Prostate gland (tissue), 2 donors: ENCODE results near the gene FOXJ3. TPM values are rescaled to one million over a fixed set of nuclear protein-coding genes. Genes with fewer than 3 reads are reported as not detected.

Experiments
- DNase-seq: peaks from one replicate; pipeline ENCODE4 v3.0.0-alpha.2; 2019; ENCODE audit warnings: low spot score
- H3K27ac ChIP-seq, 2 donors: fragments of 200-600 bp; sonication (generic); 2 replicates each; pipeline ENCODE4 v1.5.1; 2017 to 2019
- H3K27me3 ChIP-seq: fragments of 200-600 bp; sonication (generic); replicated peaks from 2 replicates; pipeline ENCODE4 v1.5.1; 2019; ENCODE audit not compliant: insufficient read depth
- H3K36me3 ChIP-seq, 2 donors: fragments of 200-600 bp; sonication (generic); 1 replicate in 1 of 2; 2 replicates in 1 of 2; pipeline versions ENCODE4 v1.5.1 to v1.8.1; 2017 to 2019
- H3K4me1 ChIP-seq: fragments of 200-600 bp; sonication (generic); replicated peaks from 2 replicates; pipeline ENCODE4 v1.5.1; 2019
- H3K4me3 ChIP-seq, 2 donors: fragments of 200-600 bp; sonication (generic); 2 replicates each; pipeline ENCODE4 v1.5.1; 2017 to 2019
- H3K9me3 ChIP-seq: fragments of 200-600 bp; sonication (generic); 2 replicates; pipeline ENCODE4 v1.5.1; 2017
- CTCF ChIP-seq, 4 experiments: fragments of 200-600 bp in 2 of 4; fragments of 450-650 bp in 2 of 4; sonication (generic) in 2 of 4; IDR thresholded peaks; 1 replicate in 3 of 4; 2 replicates in 1 of 4; pipeline ENCODE4 v1.5.1; 2016 to 2019; ENCODE audit warnings: antibody characterized with exemption in 4 of 4, mild to moderate bottlenecking in 2 of 4, moderate library complexity in 2 of 4
- POLR2A ChIP-seq: fragments of 450-650 bp; IDR thresholded peaks from one replicate; pipeline ENCODE4 v1.6.1; 2016; ENCODE audit warnings: antibody characterized with exemption, mild to moderate bottlenecking
- POLR2AphosphoS5 ChIP-seq: sonication (generic); formaldehyde crosslinking; IDR thresholded peaks from one replicate; pipeline ENCODE4 v1.6.1; 2017; ENCODE audit warnings: antibody characterized with exemption
- WGBS: methylation state at CpG from one replicate; pipeline ENCODE4 v1.1.5; 2018; 5-methylcytosine and 5-hydroxymethylcytosine counted together
- intact Hi-C: fragments of 100-400 bp; cut with DNase I; formaldehyde crosslinking; loops from one replicate; pipeline ENCODE4 v1.14.2; 2022
- total RNA-seq, 2 donors: library from RNA; depleted of rRNA; stranded (reverse); fragments of >200 nt; gene quantifications; one replicate each; pipeline ENCODE4 v1.1.0, GENCODE V29; 2016

The FOXJ3 gene
- total RNA-seq, 2 donors from 2014 or later, result 54.1 to 58.5 TPM

GRCh38 chr1:42145389-42145716 is 189.7 kb downstream of the FOXJ3 start:
- no peaks in the 10 kb centered on the region for H3K36me3 ChIP-seq
- intact Hi-C loops, result no loop called here

GRCh38 chr1:42144711-42145388 is 190.2 kb downstream of the FOXJ3 start:
- intact Hi-C loops, result no loop called here
- WGBS, result 79% methylated on average over 12 of the region's 12 CpGs
- H3K27ac ChIP-seq, result no peak overlapping the region
- TF ChIP-seq POLR2AphosphoS5, result no peak
- TF ChIP-seq CTCF (IDR thresholded peaks at IDR 0.05), result no peak
- TF ChIP-seq POLR2A, result no peak
- DNase-seq, result no peak
- no peaks in the 10 kb centered on the region for H3K27me3 ChIP-seq
- no peaks in the 10 kb centered on the region for H3K9me3 ChIP-seq
- H3K4me1 ChIP-seq, result no peaks in the 10 kb centered on the region
- no peak overlapping the region for H3K4me3 ChIP-seq
- no peaks in the 10 kb centered on the region for H3K36me3 ChIP-seq

More at GRCh38 chr1:42145389-42145716, 189.7 kb downstream of the FOXJ3 start:
- no peak for DNase-seq
- no peak overlapping the region for H3K27ac ChIP-seq
- H3K9me3 ChIP-seq, result no peaks in the 10 kb centered on the region
- no peaks in the 10 kb centered on the region for H3K27me3 ChIP-seq
- no peak overlapping the region for H3K4me3 ChIP-seq
- WGBS, result 75% methylated on average over 8 of the region's 8 CpGs
- no peaks in the 10 kb centered on the region for H3K4me1 ChIP-seq
- TF ChIP-seq POLR2A (no peak), POLR2AphosphoS5 (no peak), CTCF (IDR thresholded peaks at IDR 0.05) (no peak)

DNA sequence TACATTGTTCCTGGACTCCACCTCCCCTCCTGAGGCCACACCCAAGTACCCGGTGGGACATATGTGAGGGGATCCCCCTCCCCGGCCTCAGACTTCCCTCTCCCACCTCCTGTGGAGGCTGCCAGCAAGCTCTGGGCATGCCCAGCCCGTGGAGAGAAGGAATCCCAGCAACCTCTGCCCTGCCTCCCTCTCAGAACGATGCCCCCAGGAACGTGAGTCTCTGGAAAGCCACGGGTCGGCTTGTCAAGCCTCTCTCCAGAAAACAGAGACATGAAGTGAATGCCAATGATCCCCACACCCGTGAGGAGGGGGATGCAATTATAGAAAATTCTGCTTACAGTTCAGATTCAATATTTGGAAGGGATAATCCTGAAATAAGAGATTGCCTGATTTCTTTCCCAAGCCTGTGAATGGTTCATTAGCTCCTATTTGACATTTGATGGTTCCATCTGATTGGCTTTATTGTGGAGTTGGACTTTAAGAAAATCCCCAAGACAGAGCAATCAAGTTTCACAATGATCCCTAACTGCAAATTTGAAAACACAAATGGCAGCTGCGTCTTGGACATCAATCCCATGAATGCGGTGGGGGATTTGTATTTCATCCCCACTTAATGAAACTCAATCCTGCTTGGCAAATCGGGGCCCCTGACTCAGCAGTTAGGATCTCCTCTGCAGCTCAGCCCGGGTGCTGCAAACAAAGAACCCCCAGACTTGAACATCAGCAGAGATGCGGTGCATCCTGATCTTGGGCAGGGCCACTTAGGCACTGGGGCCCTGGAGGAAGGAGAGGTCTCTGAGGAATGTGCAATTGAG is 190.9 kb downstream of the FOXJ3 start:
- Histone ChIP-seq H3K4me1 (no peaks in the 10 kb centered on the region), H3K4me3 (no peak overlapping the region), H3K27me3 (no peaks in the 10 kb centered on the region), H3K9me3 (no peaks in the 10 kb centered on the region), H3K27ac (no peak overlapping the region), H3K36me3 (no peaks in the 10 kb centered on the region)
- intact Hi-C loops, result no loop called here
- WGBS, result 61% methylated on average over 12 of the region's 13 CpGs
- DNase-seq, result no peak
- TF ChIP-seq POLR2AphosphoS5 (no peak), POLR2A (no peak), CTCF (IDR thresholded peaks at IDR 0.05) (no peak)

DNA sequence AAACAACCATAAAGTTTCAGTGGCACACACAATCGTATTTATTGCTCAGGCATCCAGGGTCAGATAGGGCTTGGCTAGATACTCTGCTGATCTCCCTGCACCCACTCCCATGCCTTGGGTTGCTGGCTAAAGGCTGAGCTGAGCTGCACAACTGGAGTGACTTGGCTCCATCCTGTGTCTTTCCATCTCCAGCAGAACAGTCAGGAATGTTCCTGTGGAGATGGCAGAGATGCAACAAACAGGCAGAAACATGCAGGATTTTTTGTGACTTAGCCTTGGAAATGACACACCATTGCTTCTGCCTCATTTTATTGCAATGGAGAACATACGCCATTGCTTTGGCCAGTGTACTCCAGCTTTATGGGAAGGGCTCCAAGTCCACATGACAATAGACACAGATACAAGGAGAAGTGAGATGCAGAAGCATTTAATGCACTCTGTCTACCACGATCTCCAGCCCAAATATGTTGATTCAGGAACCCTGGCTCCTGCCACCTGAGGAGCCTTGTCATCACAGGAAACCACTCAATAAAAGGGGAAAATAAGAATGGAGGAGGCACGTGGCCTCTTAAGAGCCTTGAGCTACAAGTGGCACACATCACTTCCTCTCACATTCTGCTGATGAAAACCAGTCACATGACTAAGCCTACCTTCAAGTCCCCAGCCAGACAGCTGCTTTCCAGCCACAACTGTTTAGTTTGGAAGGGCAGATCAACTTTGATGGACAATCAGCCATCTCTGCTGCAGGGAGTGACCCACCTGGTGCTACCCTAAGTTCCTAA is 191.9 kb downstream of the FOXJ3 start:
- Histone ChIP-seq H3K36me3 (no peaks in the 10 kb centered on the region), H3K4me3 (no peak overlapping the region), H3K27me3 (no peaks in the 10 kb centered on the region), H3K27ac (no peak overlapping the region), H3K9me3 (no peaks in the 10 kb centered on the region), H3K4me1 (no peaks in the 10 kb centered on the region)
- DNase-seq, result no peak
- WGBS, result 26% methylated on average over 4 of the region's 4 CpGs
- intact Hi-C loops, result no loop called here
- TF ChIP-seq CTCF (IDR thresholded peaks at IDR 0.05), result no peak
- TF ChIP-seq POLR2AphosphoS5, result peak; percentile 32
